M059J (cell line): ENCODE data around the gene GRIK1. TPM values are rescaled to one million over a fixed set of nuclear protein-coding genes. Genes with fewer than 3 reads are reported as not detected.
"Not testable (repeated sequence)": the region's sequence is repeated elsewhere in the genome, so short reads cannot be mapped to it uniquely, and the experiment has no call there.

Source experiments
- DNase-seq: peaks from one replicate; pipeline ENCODE4 v3.0.0-alpha.2; 2012; ENCODE audit warnings: low read depth
- total RNA-seq: library from RNA; depleted of rRNA; stranded (reverse); fragments of >200 nt; shearing (Covaris generic); gene quantifications from 2 replicates; pipeline ENCODE4 v1.2.3, GENCODE V29; 2014

The GRIK1 gene
- total RNA-seq, 1 experiment from 2014 or later: not detected

DNA sequence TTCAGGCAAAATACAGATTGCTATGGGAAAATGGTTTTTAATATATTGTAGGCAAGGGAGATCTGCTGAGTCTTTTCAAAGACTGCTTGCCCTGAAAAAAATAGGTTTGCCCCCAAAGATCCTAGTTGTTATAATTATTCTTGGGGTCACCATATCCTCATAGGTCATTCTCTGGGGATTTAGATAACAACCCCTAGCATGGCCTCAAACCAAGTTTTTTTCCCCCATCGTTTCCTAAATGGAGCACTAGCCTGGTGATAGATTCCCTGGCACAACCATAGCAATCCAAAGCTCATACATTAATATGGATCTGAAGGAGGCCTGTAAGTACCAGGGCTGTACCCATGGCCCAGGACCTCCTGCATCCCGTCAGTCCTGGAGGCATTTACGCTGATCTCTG, 325.9 kb downstream of the GRIK1 start:
- no peak for DNase-seq

DNA sequence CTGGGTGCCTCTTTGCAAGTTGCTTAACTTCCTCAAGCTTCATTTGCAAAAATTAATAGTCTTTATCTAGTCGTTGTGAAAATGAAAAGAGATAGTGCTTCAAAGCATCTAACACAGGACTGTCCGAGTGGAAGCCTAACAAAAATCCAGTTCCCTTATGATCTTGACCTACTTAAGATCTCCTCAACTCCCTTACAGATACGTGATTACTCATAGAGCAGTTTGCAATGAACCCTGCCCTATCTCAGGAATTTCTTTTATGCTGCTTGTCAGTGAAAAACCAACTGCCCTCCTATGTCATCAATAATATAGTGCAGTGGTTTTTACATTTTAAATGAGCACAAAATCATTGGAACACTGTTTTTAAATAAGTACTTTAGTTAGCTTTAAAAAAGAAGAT, 326.8 kb downstream of the GRIK1 start:
- DNase-seq: no peak

DNA sequence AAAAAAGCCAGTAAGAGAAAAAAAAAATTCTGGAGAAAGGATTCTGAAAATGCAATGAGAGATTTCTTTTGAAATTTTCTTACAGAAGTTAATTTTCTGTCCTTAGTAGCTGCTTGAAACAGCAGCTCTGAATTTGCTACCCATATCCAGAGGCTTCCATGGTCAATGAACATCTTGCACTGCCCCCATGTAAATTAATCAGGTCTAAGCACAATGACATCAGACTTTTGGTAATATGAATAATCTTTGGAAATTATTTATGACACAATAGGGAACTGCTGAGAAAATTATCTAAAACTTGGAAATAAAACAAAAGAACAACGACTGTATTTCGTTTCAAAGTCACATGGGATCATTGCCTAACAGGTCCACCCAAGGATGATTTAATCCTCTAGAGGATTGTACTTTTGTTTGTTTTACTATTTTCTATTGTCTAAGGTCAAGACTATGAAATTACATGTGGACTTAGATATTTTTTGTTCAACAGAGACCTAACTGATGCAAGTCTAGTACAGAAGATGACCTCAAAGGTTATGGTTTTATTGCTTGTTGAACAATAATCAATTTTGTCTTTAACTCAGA, 328.9 kb downstream of the GRIK1 start:
- no peak for DNase-seq

DNA sequence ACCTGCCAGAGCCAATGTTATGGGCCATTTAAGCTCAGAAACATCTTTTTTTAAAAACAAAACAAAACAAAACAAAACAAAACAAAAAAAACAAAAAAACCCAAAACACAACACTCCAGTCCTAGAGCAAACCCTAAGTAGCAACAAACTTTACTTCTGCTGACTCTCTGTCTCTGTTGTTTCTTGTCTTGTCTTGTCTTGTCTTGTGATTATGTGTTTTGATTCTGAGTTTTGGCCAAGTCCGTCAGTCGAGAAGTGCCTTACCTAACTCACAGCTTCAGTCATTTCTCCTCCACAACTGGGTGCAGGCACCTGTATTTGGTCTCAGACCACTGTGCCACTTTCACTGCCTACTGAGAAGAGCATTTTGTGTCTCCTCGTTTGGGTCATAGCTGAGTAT, 333.2 kb downstream of the GRIK1 start:
- DNase-seq: no peak

DNA sequence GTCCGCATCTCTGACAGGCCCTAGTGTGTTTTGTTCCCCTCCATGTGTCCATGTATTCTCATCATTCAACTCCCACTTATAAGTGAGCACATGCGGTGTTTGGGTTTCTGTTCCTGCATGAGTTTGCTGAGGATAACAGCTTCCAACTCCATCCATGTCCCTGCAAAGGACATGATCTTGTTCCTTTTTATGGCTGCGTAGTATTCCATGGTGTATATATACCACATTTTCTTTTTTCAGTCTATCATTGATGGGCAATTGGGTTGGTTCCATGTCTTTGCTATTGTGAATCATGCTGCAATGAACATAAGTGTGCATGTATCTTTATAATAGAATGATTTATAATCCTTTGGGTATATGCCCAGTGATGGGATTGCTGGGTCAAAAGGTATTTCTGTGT, 334.6 kb downstream of the GRIK1 start:
- not testable (repeated sequence) for DNase-seq

DNA sequence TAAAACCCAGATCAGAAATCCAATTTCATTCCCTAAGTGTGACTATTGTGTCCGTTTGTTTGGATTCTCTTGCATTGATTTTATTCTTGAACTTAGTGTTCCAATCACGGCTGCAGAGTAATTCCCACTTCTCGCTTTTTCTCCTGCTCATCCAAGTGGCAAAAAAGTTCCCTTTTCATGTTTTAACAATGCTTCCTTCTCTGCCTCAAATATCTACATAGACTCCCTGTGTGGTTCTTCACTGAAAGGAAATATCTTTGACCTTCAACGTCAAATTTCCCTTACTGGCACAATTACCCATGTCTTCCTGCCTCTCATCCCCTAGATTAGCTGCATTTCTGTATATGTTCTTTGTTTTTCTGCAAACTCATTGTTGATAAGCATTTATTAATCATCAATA, 335.7 kb downstream of the GRIK1 start:
- DNase-seq: no peak

DNA sequence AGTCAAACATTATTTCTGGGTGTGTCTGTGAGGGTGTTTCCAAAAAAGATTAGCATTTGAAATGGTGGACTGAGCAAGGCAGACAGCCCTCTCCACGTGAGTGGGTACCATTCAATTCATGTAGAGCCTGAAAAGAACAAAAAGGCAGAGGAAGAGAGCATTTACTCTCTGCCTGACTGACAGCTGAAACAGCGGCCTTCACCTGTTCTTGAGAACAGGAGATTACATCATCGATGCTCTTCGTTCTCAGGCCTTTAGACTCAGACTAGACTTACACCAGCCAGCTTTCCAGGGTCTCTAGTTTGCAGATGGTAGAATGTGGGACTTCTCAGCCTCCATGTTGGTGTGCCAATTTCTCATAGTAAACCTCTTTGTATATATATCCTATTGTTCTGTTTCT, 338.7 kb downstream of the GRIK1 start:
- DNase-seq: no peak

DNA sequence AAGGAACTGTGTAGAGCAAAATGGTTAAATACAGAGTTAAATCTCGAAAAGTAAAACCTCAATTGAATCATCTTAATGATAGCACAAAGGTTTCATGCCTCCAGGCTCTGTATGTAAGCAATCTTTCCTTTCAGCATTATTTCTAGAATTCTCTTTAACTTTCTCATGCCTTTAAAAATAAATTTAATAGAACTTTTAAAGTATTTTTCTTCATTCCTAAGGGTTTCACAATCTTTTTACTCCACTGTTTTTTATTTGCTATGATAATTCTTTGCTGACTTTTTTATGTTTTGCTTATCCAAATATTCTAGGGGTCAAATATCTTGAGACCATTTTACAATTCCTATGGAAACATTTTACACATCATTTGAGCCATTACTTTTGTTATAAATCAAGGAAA, 353.1 kb downstream of the GRIK1 start:
- peak; percentile 3 for DNase-seq

DNA sequence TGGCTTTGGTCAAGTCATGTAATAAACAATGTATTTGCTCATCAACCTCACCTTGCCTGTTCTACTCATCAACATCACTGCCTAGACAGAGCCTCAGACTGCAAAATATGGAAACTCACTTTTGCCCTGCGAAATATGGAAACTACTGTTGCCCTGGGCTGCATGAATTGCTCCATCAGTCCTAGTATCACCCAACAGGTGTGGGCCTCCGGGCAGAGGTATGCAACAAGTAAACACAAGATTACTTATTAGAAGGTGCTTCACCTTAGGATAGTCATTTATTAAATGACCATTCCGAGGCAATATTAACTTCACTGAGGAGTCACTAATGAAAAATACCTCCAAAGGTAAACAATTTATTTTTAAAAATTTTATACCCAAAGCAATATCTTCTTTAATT, 354.3 kb downstream of the GRIK1 start:
- no peak for DNase-seq

DNA sequence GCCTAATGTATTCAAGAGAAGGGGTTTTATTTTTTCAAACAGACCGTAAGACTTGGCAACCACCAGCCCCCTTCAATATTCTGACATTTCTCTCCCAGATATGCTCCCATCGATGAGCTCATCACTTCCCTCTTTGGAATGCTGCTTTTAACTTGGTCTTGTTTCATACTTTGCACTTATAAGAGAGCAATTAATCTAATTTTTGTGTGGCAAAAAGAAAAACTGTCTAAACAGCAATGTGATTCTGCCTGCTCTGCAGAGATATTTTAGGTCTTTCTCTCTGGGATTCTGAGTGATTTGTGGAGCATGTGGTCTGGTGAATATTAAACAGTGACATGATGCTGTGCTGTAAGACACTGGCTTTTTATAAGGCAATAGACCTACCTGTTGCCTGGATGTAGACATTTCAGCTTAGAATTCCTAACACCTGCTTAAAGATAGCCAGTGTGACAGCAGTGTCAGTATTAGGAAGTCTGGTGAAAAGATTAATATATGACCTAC, 356.3 kb downstream of the GRIK1 start:
- DNase-seq: no peak

DNA sequence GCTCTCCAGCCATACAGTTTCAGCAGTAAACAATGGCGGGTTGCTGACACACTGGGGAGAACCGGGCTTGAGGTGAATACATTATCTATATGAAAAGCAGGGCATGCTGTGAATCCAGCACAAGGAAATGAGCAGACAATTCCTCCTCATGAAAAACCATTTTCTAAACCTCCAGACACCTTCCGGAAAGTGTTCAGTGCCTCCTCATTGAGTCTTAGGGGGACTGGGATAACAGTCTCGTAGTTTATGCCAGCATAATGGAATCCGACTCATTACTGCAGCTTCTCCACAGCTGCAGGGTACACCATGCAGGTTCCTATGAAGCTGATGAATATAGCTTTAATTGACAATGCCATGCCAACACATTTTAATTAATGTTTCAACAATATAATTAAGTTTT, 356.9 kb downstream of the GRIK1 start:
- no peak for DNase-seq

DNA sequence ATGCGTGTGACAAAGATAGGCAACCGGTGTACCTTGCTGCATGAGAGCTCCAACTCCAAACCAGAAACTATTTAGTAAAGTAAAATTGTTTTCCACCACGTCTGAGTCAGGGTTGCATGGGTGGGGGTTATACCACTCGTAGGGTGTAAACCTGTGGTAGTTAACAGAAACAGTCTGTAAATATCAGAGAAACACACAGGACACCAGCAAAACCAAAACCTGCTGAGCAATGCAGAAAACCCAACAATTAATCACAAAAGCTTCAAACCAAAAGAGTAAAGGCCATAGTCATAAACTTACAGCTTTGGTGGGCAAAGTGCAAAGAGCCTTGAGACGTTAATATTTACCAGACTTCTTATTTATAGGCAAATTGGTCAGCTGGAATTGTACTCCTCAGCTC, 358.4 kb downstream of the GRIK1 start:
- DNase-seq: no peak

DNA sequence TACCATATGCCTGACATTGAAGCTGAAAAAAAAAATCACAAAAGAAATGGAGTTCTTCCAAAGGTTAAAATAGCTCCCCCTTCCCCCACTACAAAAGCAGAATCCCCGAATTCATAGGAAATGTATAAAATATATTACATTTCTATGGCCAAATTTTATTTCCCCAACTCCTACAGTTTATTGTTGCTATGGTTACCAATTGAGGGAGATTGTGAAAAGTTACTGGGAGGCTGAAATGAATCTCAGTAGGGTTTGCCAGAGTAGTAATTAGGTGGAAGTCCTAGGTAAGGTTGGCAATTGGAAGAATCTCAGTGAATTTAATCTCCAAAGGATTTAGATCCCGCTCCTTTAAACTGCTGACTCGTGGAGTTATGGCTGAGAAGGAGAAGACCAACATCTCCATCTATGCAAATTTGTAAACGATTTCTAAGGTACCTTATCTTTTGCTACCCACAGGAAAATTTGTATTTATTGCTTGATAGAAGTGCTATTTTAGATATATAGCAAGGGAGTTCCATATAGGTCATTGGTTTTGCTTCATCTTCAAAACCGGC, 359.0 kb downstream of the GRIK1 start:
- no peak for DNase-seq

DNA sequence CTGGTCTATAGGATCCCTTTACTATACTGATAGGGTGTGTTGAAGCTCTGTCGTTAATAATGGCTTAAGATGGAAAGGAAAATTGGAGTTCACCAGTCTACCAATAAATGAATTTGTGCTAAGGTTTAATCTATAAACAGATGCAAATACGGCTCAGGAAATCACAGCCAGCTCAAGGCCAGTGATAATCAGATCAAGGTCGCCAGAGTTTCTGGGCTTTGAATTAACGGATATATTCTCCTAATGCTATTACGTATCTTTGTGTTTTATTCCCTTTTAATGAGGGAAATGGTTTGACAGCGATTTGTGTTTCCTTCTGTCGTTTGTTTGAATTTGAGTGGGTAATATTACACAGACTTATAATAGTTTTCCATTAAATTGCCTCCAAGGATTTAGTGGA, 361.5 kb downstream of the GRIK1 start:
- DNase-seq: no peak

DNA sequence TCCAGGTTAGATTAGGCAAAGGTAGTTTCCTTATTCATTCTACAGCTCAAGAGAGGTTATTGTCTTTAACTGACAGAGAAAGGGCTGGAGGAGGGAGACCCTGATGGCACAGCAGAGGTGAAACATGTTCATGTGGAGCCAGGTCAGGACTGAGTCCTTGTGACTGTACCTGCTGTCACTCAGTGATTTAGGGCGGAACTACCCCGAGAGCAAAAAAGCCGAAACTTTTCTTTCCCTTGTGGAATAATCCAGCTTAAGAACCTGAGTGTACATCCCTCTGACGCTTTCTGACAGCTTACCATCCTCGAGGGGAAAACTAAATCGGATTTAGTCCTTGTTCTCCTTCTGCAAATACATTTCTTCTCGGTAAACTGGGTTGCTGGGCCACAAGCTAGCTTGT, 367.8 kb downstream of the GRIK1 start:
- DNase-seq: no peak

DNA sequence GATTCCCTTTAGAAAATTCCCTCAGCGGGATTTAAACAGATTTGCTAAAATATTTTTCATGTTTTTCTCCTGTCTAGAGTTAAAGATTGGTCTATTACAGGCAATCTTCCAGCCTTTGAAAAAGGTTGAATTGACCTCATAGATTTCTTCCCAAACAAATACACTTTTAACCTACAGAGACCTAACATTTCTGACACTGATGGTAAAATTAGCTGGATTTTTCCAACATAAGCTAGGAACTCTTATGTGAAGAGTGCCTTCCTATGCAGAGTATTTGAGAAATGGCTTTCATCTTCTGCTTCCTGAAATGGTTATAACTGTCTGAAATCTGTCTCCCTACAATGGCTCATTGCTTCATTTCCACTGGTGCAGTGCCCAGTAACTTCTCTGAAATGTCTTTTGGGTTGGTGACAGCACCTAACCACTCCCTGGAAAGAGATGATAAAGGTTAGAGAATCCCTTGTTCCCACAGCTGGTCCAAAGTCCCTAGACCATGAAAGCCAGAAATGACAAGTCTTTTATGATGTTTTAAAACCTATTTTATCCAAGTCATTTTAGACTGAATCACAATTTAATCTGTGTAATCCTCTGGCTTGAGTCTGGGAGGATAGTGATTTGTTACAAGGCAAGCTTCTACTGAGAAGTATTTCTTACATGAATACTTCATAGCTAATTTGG, 371.6 kb downstream of the GRIK1 start:
- no peak for DNase-seq

DNA sequence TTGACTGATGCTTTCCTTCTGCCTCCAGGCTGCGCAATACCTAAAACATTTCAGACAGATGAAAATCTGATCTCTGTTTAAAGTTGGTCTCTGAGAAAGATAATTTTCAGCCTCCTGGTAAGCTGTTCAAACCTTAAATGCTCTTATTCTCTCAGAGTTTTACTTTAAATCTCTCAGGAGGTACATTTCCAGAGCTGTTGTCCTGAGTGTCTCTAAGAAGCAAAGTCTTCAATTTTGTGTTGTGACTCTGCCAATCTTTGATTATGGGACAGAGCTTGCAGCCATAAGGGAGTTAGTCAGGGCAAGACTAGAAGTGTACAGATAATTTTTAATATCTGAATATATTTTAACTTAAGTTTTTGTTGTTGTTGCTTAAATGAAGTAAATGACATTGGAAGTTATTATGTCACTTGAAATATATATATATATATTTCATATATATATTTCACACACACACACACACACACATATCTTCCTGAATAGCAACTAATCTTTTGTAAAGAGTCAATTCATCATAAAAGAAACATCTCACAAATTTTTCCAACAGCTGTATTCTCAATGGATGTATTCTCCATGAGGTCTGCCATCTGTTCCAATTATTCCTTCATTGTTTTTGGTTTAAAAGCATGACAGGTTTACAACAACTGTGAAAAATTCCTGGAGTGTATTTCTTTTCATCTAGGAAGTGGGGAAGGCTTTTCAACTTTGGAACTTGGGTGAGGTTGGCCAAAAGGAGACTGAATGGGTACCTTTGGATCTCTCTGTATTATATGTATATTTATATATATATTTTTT, 381.7 kb downstream of the GRIK1 start:
- DNase-seq: no peak

DNA sequence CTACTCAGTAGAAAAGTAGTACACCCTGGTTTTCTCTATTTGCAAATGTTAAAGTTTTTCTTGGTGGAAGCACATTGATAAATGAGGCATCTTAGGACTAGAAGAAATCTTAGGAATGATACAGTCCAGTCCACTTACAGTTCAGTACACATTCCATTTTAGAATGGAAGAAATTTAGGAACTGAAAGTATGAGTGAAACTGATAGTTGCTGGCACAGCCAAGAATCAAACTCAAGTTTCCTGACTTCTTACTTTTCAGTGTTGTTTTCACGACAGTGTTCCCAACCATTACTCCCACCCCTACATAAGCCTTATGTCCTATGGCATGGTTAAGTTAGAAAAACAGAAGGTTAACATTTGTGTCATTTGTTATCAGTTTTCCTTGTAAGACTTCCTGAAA, 382.6 kb downstream of the GRIK1 start:
- DNase-seq: no peak

DNA sequence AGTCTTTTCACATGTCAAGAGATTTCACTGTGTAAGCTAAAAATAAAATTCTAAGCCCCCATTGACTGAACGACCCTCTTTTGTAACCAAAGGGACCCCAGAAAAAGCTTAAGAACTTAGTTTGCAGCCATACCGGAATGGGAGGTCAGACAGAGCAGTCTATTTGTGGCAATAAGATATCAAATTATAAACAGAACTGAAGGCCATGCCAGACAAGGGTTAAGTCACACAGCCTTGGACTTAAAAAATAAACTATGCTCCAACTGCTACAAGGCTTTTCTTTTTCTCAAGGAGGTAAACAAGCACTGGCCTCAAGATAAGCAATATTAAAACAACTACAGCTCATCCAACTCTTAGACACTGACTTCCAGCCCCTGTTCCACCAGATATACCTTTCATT, 384.2 kb downstream of the GRIK1 start:
- no peak for DNase-seq

DNA sequence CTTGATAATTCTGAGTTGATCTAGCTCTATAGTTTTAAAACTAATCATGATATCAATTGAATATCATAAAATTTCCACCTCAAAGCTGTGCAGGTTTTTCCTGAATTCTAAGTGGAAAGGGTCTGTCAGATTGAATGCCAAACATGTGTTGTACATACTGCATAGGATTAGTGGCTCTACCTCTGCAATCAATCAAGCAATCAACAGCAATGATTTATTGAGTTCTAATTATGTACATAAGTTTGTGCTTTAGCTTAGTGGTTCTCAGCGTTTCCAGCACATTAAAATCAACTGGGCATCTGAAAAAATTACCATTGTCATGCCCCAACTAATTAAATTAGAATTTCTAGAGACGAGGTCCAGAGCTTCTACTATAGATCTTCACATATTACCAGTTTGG, 389.6 kb downstream of the GRIK1 start:
- DNase-seq: no peak

DNA sequence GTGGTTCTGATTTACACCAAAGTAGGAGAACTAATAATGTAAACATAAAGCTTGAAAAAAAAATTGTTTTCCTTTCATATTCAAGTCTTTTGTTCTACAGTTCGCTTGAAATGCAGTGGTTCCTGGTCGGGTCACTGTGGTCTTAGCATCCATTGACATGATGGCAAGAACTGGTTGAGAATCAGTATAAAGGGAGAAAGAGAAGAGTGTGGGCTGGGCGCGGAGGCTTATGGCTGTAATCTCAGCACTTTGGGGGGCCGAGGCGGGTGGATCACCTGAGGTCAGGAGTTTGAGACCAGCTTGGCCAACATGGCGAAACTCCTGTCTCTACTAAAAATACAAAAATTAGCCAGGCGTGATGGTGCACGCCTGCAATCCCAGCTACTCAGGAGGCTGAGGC, 390.2 kb downstream of the GRIK1 start:
- DNase-seq: no peak

DNA sequence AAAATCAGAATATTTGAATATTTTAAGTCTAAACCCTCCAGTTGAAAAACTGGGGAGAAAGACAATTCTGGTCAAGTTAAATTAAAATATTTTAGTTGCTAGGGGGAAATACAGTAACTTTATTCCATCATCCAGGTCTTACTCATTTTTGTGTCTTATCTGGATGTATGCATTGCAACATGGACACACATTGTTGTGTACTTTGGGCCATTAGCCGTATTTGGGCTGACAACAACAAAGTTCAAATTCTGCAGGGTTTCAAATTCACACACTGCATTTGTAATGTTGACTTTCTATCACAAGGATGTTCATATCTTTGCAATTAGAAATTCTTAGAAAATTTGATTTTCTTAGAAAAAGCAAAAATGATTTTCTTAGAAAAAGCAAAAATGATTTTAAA, 391.8 kb downstream of the GRIK1 start:
- no peak for DNase-seq

DNA sequence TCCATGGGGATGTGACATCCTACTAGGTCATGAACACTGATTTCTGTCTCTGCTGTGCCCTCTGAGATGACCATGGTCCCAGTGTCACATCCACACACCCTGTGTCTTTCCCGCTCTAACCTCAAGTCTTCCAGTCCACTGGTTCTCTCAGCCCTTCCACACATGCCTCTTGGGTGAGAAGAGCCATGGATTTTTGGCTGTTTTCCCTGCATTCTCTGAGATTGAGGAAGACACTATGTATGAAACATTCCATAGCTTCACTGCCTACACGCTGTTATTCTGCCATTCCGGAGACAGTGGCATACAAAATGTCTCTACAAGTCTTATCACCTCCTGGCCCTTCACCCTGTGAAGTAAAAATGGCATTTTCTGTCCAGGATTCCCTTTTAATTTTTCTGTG, 393.7 kb downstream of the GRIK1 start:
- no peak for DNase-seq
